ENCODE measurements around the gene DBET. TPM values are rescaled to one million over a fixed set of nuclear protein-coding genes. Genes with fewer than 3 reads are reported as not detected.
"Not testable (repeated sequence)": the region's sequence is repeated elsewhere in the genome, so short reads cannot be mapped to it uniquely, and the experiment has no call there.

DBET gene
- total and polyA plus RNA-seq, 7 donors: not detected

DNA sequence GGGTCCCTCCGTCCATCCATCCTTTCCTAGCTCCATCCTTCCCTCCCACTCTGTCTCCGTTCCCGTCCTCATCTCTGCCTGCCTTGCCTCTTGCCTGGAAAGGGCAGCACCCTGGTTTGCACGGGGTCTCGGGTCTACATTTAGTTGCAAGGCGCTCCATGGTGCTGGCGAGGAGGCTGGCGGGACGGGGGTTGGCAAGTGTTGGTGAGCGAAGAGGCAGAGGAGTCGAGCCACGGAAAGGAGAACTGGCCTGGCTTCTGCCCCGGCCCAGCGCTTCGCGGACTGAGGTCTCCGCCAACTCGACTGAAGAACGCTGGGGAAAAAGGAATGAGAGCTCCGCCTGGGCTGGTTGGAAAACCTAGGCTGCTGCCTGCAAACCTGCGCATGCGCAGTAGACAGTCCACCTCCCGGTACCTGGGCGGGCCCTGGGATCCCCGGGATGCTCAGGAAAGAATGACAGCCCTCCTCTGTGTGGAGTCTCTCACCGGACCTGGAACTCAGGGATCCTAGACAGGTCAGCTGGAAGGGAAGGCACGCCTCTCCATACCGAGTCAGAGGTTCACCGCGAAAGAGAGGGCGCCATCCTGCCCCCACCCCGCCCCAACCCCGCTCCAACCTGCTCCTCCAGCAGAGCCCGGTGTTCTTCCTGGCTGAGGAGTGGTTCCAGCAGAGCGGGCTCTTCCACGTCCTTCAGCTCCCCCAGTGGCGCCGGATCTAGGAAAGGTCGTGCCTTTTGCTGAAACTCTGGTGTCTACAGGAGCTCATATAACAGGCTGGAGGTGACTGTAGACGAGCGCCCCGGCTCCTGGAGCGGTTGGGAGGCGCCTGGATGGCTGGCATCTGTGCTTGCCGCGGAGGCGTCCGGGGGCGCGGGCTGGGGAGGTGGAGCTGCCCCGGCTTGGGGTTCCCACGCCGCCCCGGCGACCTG lies 43.2 kb upstream of the DBET start:
- Histone ChIP-seq H3K4me1 (peaks cover 0 to 39% (median 31%) of the 10 kb centered on the region in 4 donors), H3K36me3 (no peaks in the 10 kb centered on the region), H3K27ac (no peak overlapping the region), H3K4me3 (peak overlapping the region in 2 of 4 donors; percentile 12 to 30), H3K9me3 (no peaks in the 10 kb centered on the region), H3K27me3 (peaks cover 15 to 70% (median 52%) of the 10 kb centered on the region in 3 donors)
- WGBS, 2 donors: 8 to 17% methylated on average over 55 of the region's 55 CpGs
- intact Hi-C loops (cut with DNase I): no loop called here
- DNase-seq: peak; percentile 62
- no peak for TF ChIP-seq POLR2A (IDR thresholded peaks at IDR 0.05)

DNA sequence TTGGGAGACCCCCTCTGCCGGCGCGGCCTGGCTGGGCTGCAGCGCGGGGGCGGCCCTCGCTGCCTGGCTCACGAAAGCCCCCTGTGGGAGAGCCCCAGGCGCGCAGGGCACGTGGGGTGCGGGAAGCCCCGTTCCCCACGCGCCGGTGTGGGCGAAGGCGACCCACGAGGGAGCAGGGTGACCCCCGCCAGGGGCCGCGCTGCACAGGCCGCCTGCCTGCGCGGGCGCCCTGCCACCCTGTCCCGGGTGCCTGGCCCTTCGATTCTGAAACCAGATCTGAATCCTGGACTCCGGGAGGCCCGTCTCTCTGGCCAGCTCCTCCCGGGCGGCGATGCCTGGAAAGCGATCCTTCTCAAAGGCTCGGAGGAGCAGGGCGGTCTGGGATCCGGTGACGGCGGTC lies 42.3 kb upstream of the DBET start:
- H3K36me3 ChIP-seq; intact Hi-C loops (cut with DNase I); H3K9me3 ChIP-seq; DNase-seq; H3K27ac ChIP-seq: not testable (repeated sequence)
- Histone ChIP-seq H3K4me1 (peaks cover 0 to 38% (median 29%) of the 10 kb centered on the region in 4 donors), H3K27me3 (peaks cover 15 to 61% (median 43%) of the 10 kb centered on the region in 3 donors), H3K4me3 (peak overlapping the region in 1 of 4 donors; percentile 30)
- 49 to 50% methylated on average over 18 of the region's 39 CpGs for WGBS, 2 donors

DNA sequence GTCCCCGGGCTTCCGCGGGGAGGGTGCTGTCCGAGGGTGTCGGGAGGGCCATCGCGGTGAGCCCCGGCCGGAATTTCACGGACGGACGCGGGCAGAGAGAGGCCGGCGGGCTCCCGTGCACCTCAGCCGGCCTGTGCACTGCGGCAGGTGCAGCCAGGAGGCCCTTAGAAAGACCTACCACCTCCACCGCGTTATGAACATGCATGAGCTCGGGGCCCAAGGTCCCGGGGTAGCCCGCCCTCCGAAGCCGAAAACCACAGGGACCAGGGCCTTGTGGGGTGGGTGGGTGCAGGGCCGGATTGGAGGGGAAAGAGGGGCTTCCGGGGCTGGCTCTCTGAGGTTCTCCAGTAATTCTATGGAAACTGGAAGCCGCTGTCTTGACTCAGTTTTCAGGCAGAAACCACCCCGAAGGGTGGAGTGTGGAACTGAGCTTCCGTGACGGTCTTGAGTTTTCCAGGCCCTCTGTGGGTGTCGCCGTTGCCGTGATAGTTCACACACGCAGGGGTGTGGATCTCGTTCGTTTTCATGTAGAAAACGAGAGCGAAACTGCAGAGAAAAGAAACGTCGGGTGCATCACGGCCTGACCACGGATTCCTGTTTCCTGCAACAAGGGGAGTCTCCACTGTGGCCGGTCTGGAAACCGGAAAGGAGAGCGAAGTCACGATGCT lies 41.6 kb upstream of the DBET start:
- H3K36me3 ChIP-seq: not testable (repeated sequence)

DNA sequence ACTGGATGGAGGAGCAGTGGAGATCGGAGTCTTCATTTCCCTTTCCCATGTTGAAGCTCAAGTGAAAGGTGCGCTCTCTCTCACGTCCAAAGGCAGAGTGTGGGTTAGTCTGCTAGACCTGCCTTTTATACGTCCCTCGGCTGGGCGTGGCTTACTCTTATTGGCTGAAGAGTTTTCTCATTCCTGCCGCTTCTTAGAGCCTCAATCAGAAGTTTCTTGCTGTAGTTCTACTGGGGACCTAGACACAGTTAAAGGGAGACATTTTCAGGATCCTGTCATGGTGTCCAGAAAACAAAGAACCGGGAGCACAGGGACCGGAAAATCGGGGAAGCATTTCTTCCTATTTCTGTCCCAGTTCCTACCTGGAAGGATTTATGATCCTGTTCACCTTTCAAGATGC lies 37.1 kb upstream of the DBET start, which contains the start of gene FRG2:
Gene FRG2 (minus strand): TSS at position 101 of the 400 bp plus-strand sequence. CDS start 52 bp downstream, at position 49.
- 59 to 83% methylated on average over 3 of the region's 10 CpGs for WGBS, 2 donors
- H3K9me3 ChIP-seq; H3K4me3 ChIP-seq; DNase-seq; H3K4me1 ChIP-seq; intact Hi-C loops (cut with DNase I); H3K27ac ChIP-seq; H3K36me3 ChIP-seq: not testable (repeated sequence)
- peaks cover 0 to 14% (median 3%) of the 10 kb centered on the region in 3 donors for H3K27me3 ChIP-seq

More for the DNA sequence above, 41.6 kb upstream of the DBET start:
- DNase-seq; H3K27ac ChIP-seq; intact Hi-C loops (cut with DNase I); H3K9me3 ChIP-seq: not testable (repeated sequence)
- Histone ChIP-seq H3K27me3 (peaks cover 10 to 53% (median 36%) of the 10 kb centered on the region in 3 donors), H3K4me3 (peak overlapping the region in 3 of 4 donors; percentile 8 to 33 (median 23)), H3K4me1 (peaks cover 0 to 30% (median 22%) of the 10 kb centered on the region in 4 donors)
- WGBS, 2 donors: 23 to 28% methylated on average over 29 to 38 of the region's 47 CpGs

DNA sequence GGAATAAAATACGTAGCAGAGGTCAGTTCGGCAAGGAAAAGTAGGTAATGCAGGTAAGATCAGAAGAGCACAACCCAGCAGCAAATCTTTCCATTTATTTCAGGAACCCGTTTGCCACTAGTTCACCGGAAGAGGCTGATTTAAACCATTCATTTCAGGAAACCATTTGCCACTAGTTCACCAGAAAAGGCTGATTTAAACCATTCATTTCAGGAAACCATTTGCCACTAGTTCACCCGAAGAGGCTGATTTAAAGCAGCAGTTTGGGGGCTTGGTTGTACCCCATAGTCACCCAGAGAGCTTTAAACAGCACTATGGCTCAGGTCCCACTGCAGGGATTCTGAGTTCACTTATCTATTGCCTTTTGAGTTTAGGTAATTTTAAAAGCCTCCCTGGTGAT lies 33.0 kb upstream of the DBET start:
- H3K9me3 ChIP-seq; H3K4me3 ChIP-seq; H3K4me1 ChIP-seq; DNase-seq; H3K27ac ChIP-seq; H3K36me3 ChIP-seq; intact Hi-C loops (cut with DNase I): not testable (repeated sequence)
- 53 to 66% methylated on average over 3 of the region's 5 CpGs for WGBS, 2 donors
- H3K27me3 ChIP-seq: peaks cover 3 to 24% (median 18%) of the 10 kb centered on the region in 3 donors

DNA sequence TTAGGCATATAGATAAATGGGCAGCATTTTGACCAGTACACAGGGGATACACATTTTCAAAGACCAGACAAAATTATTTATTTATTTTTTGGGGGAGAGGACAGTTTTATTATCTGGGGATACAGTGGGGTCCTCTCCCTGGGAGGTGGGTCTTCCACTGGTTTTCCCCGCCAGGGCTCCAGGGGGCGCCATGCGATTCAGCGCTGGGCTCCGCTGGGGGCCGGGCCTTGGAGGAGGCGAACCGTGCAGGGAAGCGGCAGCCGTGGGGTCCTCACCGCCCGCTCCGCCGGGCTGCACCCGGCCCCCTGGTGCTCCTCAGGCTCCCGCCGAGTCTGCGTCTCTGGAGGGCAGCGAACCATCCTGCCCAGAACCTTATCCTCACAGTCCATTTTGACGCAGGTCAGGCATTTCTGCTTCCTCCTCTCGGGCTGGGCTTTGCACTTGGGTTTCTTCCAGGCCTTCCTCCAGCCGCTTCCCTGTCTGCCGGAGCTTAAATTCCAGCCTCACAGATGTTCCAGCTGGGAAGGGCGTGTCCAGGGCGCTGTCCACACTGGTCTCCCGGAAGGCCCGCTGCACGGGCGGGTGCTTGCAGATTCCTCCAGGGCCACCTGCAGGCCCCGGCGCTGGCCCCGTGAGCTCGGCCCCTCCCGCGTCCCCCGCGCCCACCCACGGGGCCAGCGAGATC lies 26.5 kb upstream of the DBET start:
- DNase-seq; H3K36me3 ChIP-seq; H3K27ac ChIP-seq; H3K4me1 ChIP-seq; H3K9me3 ChIP-seq; H3K4me3 ChIP-seq; intact Hi-C loops (cut with DNase I): not testable (repeated sequence)
- WGBS, 2 donors: 6 to 13% methylated on average over 4 to 6 of the region's 39 CpGs
- H3K27me3 ChIP-seq: peaks cover 3 to 53% (median 38%) of the 10 kb centered on the region in 3 donors

DNA sequence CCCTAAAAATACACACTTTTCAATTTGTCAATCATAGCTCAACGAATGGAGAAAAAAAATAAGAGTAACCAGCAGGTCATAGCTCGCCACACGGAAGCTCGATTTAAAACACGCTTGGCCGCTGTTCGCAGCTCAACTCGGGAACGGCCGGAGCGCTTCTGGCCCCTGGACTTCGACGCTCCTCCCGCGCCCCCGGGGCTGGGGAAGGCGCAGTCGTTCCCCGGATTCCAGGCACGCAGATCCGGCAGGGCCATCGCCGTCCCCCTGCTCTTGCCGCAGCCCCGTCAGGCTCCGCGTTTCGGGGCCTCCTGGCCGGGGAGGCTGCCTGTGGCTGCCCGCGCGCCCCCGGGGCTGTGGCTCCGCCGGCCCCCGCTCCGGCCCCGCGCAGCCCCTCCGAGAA lies 23.4 kb upstream of the DBET start:
- H3K9me3 ChIP-seq; DNase-seq; intact Hi-C loops (cut with DNase I); H3K36me3 ChIP-seq; H3K4me1 ChIP-seq; H3K4me3 ChIP-seq; H3K27ac ChIP-seq: not testable (repeated sequence)
- peaks cover 3 to 33% (median 23%) of the 10 kb centered on the region in 3 donors for H3K27me3 ChIP-seq
- 27 to 51% methylated on average over 32 of the region's 40 CpGs for WGBS, 2 donors

DNA sequence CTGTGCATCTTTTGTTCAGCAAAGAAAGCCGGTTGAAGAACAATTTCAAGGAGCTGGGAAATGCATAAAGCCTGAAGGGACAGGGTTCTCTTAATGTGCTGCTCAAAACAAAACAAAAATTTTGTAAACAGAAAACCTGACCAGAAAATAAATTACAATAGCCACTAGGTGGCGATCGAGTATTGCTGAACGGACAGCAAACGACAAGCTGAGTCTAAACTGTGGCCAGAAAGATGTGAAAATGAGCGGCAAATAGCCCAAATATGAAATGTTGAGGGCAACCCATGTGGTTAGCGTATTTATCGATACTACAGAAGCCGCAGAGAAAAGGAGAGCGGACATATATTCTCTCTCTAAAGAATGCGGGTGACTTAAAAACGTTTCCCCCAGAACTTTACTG lies 16.7 kb upstream of the DBET start:
- H3K4me3 ChIP-seq; H3K4me1 ChIP-seq; H3K27me3 ChIP-seq; DNase-seq; H3K27ac ChIP-seq; H3K9me3 ChIP-seq; intact Hi-C loops (cut with DNase I); H3K36me3 ChIP-seq: not testable (repeated sequence)
- WGBS, 2 donors: 4 to 10% methylated on average over 1 of the region's 12 CpGs

DNA sequence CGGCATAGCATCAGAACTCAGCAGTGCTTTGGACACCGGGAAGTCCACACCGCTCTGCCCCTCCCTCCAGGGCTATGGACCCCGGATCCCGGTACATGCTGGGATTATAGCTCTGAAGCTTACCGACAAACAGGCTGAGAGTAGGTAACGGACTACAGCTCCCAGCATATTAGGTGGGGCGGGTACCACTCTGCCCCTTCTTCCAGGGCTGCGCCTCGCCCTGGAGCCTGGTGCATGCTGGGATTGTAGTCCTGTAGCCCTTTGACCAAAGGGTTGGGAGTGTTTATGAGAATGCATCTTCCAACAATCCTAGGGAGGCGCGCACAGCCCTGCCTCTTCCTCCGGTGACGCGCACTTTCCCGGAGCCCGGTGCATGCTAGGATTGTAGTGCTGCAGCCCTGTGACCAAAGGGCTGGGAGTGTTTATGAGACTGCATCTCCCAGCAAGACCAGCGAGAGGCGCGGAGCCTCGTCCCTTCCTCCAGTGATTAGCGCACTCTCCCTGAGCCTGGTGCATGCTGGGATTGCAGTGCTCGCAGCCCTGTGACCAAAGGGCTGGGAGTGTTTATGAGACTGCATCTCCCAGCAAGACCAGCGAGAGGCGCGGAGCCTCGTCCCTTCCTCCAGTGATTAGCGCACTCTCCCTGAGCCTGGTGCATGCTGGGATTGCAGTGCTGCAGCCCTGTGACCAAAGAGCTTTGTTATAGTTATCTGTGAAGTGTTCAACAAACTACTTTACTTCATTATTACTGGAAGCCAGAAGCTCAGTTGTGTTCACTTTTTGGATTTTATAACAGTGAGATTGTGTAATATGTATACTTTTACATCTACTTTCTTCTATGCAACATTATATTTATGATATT lies 14.7 kb upstream of the DBET start:
- H3K27ac ChIP-seq; H3K4me1 ChIP-seq; H3K9me3 ChIP-seq; H3K4me3 ChIP-seq; intact Hi-C loops (cut with DNase I); H3K36me3 ChIP-seq; H3K27me3 ChIP-seq; DNase-seq: not testable (repeated sequence)
- 43 to 47% methylated on average over 6 to 7 of the region's 28 CpGs for WGBS, 2 donors

DNA sequence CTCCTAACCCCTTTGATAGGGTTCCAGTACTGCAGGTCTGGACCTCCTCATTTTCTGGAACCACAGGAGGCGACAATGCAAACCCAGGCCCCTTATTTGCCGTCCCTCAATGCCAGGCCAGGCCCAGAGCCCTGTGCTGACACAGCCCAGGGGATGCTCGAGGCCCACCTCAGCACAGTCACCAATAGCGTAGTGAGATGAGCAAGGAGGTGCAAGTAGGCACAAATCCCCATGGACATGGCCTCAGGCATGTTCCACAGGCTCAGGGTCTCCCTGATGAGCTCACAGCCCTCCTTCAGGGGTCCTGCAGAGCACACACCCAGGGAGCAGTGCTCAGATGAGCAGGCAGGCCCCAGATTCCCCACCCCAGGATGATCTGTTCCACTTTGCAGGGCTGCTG lies 5.3 kb upstream of the DBET start:
- H3K4me1 ChIP-seq; H3K4me3 ChIP-seq; H3K27ac ChIP-seq; DNase-seq; H3K36me3 ChIP-seq; H3K27me3 ChIP-seq; H3K9me3 ChIP-seq; intact Hi-C loops (cut with DNase I): not testable (repeated sequence)
- 60 to 73% methylated on average over 4 of the region's 4 CpGs for WGBS, 2 donors

DNA sequence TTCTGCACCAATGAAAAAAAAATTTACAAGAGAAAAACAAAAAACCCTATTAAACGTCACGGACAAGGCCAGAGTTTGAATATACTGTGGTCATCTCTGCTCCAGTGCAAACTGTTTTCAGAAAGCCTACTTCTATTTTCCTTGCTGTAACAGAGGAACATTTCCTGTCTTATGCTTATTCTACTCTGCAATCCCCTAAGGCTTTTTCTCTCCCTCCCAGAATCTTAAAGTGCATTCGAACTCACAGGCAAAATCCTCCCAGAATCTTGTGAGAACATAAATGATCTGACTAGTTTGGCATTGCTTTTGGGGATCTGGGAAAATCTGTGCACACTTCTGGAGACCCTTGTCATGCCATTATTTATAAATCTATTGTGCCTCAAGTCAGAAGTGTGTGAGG lies 503 bp downstream of the DBET start:
- DNase-seq; H3K27ac ChIP-seq; H3K36me3 ChIP-seq; H3K4me1 ChIP-seq; H3K9me3 ChIP-seq; H3K27me3 ChIP-seq; H3K4me3 ChIP-seq; intact Hi-C loops (cut with DNase I): not testable (repeated sequence)
- WGBS, 2 donors: 30% methylated on average over 3 of the region's 3 CpGs; no CpG with 5 or more reads in 1 of the 2 donors
